ENCODE measurements around the gene ZNF57. TPM values are rescaled to one million over a fixed set of nuclear protein-coding genes. Genes with fewer than 3 reads are reported as not detected.

ZNF57 gene
- total RNA-seq, 2 donors from 2014 or later, result 4.3 to 5.0 TPM

DNA sequence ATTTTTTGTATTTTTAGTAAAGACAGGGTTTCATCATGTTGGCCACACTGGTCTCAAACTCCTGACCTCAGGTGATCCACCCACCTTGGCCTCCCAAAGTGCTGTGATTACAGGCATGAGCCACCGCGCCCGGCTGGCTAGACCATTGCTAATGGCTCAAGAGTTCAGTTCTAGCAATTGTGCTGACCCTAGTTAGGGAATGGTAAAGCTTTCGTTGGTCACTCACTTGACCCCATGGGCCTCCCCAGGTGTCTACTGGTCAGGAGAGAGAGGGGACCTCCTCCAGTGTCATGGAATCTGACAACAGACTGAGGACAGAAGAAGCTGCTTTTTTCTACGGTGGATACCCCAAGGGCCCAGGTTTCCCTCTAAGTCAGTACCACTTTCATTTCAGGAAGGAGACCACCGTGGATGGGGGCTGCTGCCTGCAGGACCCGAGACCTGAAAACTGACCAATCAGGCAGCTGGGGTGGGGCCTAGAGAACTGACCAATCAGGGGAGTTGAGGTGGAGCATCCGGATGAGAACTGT is 34.2 kb upstream of the ZNF57 start:
- Mint-ChIP-seq H3K9me3 (peaks cover 84% of the 10 kb centered on the region), H3K36me3 (ENCODE audit: low read depth) (peaks cover 2% of the 10 kb centered on the region), H3K4me3 (no peak overlapping the region), H3K27me3 (ENCODE audit: insufficient read depth) (no peaks in the 10 kb centered on the region), H3K27ac (no peak overlapping the region), H3K4me1 (no peaks in the 10 kb centered on the region)
- Histone ChIP-seq H3K27me3 (ENCODE audit: control insufficient read depth, insufficient read depth, low read length, poor library complexity, severe bottlenecking) (no peaks in the 10 kb centered on the region), H3K9me3 (ENCODE audit: control insufficient read depth, low read length) (peaks cover under 1% of the 10 kb centered on the region), H3K27ac (ENCODE audit: low read depth, low read length) (no peak overlapping the region), H3K4me1 (ENCODE audit: control insufficient read depth, insufficient read depth, low read length) (no peaks in the 10 kb centered on the region), H3K9ac (ENCODE audit: extremely low read depth, low read length, poor library complexity, severe bottlenecking) (no peak overlapping the region), H3K36me3 (ENCODE audit: control insufficient read depth, insufficient read depth, low read length) (no peaks in the 10 kb centered on the region), H3K4me3 (ENCODE audit: low read length) (no peak overlapping the region)
- DNase-seq, result no peak
- TF ChIP-seq, protein P1, sequence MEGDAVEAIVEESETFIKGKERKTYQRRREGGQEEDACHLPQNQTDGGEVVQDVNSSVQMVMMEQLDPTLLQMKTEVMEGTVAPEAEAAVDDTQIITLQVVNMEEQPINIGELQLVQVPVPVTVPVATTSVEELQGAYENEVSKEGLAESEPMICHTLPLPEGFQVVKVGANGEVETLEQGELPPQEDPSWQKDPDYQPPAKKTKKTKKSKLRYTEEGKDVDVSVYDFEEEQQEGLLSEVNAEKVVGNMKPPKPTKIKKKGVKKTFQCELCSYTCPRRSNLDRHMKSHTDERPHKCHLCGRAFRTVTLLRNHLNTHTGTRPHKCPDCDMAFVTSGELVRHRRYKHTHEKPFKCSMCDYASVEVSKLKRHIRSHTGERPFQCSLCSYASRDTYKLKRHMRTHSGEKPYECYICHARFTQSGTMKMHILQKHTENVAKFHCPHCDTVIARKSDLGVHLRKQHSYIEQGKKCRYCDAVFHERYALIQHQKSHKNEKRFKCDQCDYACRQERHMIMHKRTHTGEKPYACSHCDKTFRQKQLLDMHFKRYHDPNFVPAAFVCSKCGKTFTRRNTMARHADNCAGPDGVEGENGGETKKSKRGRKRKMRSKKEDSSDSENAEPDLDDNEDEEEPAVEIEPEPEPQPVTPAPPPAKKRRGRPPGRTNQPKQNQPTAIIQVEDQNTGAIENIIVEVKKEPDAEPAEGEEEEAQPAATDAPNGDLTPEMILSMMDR (conservative IDR thresholded peaks at IDR 0.05), result no peak
- WGBS, 2 experiments (ENCODE audit: insufficient coverage in 1 of 2, insufficient read length in 1 of 2), result 82 to 83% methylated on average over 7 to 8 of the region's 8 CpGs

DNA sequence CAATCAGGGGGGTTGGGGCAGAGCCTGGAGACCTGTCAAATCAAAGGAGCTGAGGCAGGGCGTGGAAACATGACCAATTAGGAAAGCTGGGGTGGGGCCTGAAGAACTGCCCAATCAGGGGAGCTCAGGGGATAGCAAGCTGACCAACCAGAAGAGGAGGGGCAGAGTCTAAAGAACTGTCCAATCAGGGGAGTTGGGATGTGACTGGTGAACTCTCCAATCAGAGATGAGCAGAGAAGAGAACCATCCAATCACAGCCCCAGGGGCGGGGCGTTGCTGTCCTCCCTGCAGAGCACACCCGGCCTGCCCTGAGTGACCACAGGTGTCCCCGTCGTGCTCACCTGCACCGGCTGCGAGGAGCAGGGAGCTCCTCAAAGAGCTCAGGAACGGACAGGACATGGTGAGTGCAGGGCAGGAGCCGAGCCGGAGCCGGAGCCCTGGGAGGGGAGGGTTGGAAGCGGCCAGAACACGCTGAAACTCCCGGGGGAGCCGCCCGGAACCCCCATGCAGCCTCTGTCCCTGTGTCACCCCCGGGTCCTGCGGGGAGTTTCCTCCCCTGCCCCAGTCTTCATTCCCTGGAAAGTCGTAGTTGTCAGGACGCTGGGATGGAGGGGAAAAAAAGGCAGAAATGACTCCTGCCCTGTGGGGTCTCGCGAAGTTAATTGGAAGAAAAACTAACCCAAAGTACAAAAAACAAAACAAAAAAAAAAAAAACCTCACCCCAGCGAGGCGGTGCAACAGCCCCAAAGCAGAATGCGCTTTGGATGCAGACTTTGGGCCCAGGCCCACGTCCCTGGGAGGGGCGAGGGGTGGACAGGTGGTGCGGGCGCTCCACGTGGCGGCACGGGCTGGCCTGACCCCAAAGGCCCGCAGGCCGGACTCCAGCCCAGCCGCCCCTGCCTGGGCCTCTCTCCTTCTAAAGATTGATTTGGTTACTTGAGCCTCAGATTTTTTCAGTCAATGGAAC is 33.4 kb upstream of the ZNF57 start, which contains the start of gene ZNF556:
Gene ZNF556 (plus strand): TSS at position 311 of the 967 bp plus-strand sequence. CDS start 87 bp downstream, at position 398.
- Mint-ChIP-seq H3K36me3 (ENCODE audit: low read depth) (peaks cover 2% of the 10 kb centered on the region), H3K27me3 (ENCODE audit: insufficient read depth) (no peaks in the 10 kb centered on the region), H3K4me1 (no peaks in the 10 kb centered on the region), H3K27ac (no peak within 1 kb of the TSS), H3K9me3 (peaks cover 83% of the 10 kb centered on the region), H3K4me3 (no peak within 1 kb of the TSS)
- H3K4me3 ChIP-seq (ENCODE audit: low read length), result no peak within 1 kb of the TSS
- no peaks in the 10 kb centered on the region for H3K36me3 ChIP-seq (ENCODE audit: control insufficient read depth, insufficient read depth, low read length)
- H3K4me1 ChIP-seq (ENCODE audit: control insufficient read depth, insufficient read depth, low read length), result no peaks in the 10 kb centered on the region
- TF ChIP-seq, protein P1 (conservative IDR thresholded peaks at IDR 0.05), result no peak
- DNase-seq, result peak; percentile 47
- H3K9ac ChIP-seq (ENCODE audit: extremely low read depth, low read length, poor library complexity, severe bottlenecking), result no peak within 1 kb of the TSS
- 88 to 89% methylated on average over 19 to 34 of the region's 36 CpGs for WGBS, 2 experiments (ENCODE audit: insufficient coverage in 1 of 2, insufficient read length in 1 of 2)
- H3K9me3 ChIP-seq (ENCODE audit: control insufficient read depth, low read length), result peaks cover 5% of the 10 kb centered on the region
- no peaks in the 10 kb centered on the region for H3K27me3 ChIP-seq (ENCODE audit: control insufficient read depth, insufficient read depth, low read length, poor library complexity, severe bottlenecking)
- no peak within 1 kb of the TSS for H3K27ac ChIP-seq (ENCODE audit: low read depth, low read length)

DNA sequence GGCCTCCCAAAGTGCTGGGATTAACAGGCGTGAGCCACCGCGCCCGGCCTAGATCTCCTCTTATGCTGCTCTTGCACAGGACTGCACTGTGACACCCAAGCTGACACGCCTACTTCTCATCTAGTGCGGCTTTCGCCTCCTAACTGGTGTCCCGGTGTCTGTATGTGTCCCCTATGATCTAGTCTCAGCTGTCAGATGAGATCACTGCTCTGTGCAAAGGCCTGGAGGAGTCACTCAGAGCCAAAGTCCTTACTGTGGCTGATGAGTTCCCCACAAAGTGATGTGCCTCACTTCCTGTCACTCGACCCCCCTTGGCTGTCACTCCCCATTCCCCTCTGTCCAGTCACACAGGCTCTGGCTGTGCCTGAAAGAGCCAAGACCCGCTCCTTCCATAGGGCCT is 31.1 kb upstream of the ZNF57 start:
- Mint-ChIP-seq H3K27ac (no peak overlapping the region), H3K36me3 (ENCODE audit: low read depth) (peaks cover 2% of the 10 kb centered on the region), H3K4me1 (no peaks in the 10 kb centered on the region), H3K9me3 (peaks cover 78% of the 10 kb centered on the region), H3K27me3 (ENCODE audit: insufficient read depth) (no peaks in the 10 kb centered on the region), H3K4me3 (no peak overlapping the region)
- H3K9me3 ChIP-seq (ENCODE audit: control insufficient read depth, low read length), result peaks cover 5% of the 10 kb centered on the region
- TF ChIP-seq, protein P1 (conservative IDR thresholded peaks at IDR 0.05), result no peak
- H3K27ac ChIP-seq (ENCODE audit: low read depth, low read length), result no peak overlapping the region
- no peaks in the 10 kb centered on the region for H3K27me3 ChIP-seq (ENCODE audit: control insufficient read depth, insufficient read depth, low read length, poor library complexity, severe bottlenecking)
- WGBS, 2 experiments (ENCODE audit: insufficient coverage in 1 of 2, insufficient read length in 1 of 2), result 87% methylated on average over 9 to 10 of the region's 10 CpGs
- no peak overlapping the region for H3K9ac ChIP-seq (ENCODE audit: extremely low read depth, low read length, poor library complexity, severe bottlenecking)
- no peaks in the 10 kb centered on the region for H3K4me1 ChIP-seq (ENCODE audit: control insufficient read depth, insufficient read depth, low read length)
- H3K36me3 ChIP-seq (ENCODE audit: control insufficient read depth, insufficient read depth, low read length), result no peaks in the 10 kb centered on the region
- DNase-seq, result no peak
- H3K4me3 ChIP-seq (ENCODE audit: low read length), result no peak overlapping the region
